ENCODE results near the gene PRPF38A.

The PRPF38A gene

DNA sequence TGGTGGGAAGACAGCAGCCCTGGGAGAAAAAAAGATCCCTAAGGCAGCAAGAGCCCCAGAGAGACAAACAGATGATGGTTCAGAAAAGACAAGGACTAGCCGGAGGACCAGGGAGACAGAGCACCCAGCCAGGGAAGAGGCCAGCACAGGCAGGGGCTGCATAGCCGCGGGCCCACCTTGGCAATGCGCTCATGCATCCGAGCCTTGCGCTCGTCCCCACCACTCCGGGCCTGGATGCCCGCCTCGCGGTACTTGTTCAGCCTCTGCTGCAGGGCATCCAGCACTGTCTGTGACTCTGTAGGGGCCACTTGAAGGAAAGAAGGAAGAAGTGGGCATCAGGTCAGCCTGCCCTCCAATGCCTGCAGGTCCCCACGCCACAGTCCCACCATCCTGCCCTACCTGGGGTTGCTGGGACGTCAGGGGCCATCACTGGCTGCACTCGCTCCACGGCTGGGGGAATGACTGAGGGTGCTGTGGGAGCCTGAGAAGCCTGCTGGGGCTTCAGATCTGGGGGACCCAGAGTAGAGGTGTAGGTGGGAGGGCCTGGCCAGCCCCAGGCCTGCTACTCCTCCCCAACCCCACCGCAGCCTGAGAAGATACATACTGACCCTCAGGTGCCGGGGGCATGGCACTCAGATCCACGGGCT is 45.4 kb upstream of the PRPF38A start:
- 0 out of 2 replicates have a peak overlapping the region, but pooled peaks have one; percentile 1 for H3K27ac ChIP-seq
- ChIA-PET POLR2A (ENCODE audit: low non-redundant PET) (no interaction called here), CTCF (interaction anchor here (0.6 kb wide), 1 partner anchor 303 kb away, joined by 5 read pairs; no protein-coding TSS in a partner anchor)
- no peak for DNase-seq (ENCODE audit: low spot score)
- TF ChIP-seq, protein P1, sequence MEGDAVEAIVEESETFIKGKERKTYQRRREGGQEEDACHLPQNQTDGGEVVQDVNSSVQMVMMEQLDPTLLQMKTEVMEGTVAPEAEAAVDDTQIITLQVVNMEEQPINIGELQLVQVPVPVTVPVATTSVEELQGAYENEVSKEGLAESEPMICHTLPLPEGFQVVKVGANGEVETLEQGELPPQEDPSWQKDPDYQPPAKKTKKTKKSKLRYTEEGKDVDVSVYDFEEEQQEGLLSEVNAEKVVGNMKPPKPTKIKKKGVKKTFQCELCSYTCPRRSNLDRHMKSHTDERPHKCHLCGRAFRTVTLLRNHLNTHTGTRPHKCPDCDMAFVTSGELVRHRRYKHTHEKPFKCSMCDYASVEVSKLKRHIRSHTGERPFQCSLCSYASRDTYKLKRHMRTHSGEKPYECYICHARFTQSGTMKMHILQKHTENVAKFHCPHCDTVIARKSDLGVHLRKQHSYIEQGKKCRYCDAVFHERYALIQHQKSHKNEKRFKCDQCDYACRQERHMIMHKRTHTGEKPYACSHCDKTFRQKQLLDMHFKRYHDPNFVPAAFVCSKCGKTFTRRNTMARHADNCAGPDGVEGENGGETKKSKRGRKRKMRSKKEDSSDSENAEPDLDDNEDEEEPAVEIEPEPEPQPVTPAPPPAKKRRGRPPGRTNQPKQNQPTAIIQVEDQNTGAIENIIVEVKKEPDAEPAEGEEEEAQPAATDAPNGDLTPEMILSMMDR (conservative IDR thresholded peaks at IDR 0.05; ENCODE audit: low read depth), result no peak

DNA sequence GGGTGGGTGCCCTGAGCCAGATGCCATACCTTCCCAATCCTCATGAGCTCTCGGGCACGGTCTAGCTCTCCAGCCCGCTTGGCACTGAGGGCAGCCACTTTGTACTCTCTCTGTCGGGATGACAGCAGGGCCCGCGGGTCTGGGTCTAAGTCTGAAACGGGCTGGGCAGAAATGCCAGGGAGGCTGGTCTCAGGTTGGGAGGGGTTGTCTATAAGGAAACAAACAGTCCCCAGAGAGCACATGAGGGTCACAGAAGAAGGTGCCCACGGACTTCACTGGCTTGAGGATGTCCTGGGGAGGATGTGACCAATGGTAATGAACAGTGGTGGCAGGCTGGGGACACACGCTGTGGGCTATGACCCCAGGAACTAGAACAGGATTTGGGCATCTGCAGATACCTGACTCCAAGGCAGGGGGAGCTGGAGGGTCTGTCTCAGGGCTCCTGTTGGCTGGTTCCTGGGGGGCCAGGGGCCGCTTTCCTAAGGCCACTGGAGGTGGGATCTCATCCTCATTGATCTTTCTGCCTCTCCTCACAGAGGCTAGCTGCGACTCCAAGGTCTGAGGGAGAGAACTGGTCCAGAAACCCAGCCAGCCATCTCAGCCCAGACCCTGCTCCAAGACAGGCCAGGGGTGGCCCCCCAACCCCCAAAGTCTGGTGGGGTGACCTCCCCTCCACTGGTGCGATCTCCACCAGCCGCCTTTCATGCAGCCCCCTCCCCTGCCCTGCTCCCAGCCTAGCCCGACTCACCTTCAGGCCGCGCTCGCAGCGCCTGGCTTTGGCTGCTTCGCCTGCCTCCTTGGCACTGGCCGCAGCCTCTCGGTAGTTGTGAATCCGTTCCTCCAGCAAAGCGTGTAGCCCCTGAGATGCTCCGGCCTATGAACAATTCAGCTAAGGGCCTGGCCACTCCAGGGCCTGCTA is 44.5 kb upstream of the PRPF38A start:
- POLR2A ChIA-PET (ENCODE audit: low non-redundant PET), result no interaction called here
- DNase-seq (ENCODE audit: low spot score), result no peak
- peak overlapping the region; percentile 3; the same call in 1 of the 2 replicates for H3K27ac ChIP-seq
- TF ChIP-seq, protein P1 (conservative IDR thresholded peaks at IDR 0.05; ENCODE audit: low read depth), result no peak
- CTCF ChIA-PET, result interaction anchor here (0.6 kb wide), 1 partner anchor 304 kb away, joined by 5 read pairs; no protein-coding TSS in a partner anchor

DNA sequence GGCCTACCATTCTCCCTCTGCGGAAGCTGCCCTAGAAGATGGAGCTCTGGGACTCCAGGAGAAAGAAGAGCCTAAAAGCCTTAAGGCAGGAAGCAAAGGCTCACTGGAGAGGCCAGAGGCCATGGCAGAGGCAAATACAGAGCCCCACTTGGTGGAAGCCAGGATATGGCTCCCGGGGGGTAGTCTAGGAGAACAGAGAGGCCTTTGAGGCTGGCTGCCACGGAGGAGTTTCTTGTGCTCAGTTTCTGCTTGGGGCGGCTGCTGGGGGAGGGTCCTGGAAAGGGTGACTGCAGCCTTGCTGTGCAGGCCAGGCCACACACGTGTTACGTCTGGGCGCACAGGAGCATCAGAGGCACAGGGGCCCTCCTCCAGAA is 43.8 kb upstream of the PRPF38A start:
- DNase-seq (ENCODE audit: low spot score), result no peak
- TF ChIP-seq, protein P1 (conservative IDR thresholded peaks at IDR 0.05; ENCODE audit: low read depth), result no peak
- POLR2A ChIA-PET (ENCODE audit: low non-redundant PET), result no interaction called here
- peak overlapping the region; percentile 3; the same call in 1 of the 2 replicates for H3K27ac ChIP-seq
- CTCF ChIA-PET, result interaction anchor here (0.5 kb wide), 1 partner anchor 21 kb away, joined by 3 read pairs; no protein-coding TSS in a partner anchor

DNA sequence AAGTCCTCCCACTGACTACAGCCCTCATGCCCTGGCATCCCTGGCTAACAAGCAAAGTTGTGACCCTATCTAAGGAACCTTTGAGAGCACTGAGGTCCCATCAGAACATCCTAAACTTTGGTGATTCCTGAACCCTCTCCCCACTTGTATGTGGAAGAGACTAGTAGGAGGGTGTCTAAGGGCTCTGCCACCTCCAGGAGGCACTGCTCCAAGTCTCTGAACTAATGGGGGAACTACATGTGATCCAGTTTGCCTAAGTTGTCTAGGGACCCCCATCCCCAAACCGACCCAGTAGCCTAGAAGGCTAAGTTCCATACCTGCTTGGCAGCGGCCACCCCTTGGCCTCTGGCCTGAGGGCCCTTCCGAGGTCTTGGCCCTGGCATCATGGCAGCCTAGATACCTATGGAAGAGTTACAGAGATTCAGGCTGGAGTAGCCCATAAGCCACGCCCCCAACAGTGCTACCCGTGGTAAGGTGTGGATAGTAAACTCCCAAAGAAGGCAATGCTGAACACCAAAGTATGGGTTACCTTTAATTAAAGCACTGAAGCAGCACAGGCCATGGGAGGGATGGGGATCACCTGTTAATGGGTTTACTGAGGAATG is 40.1 kb upstream of the PRPF38A start:
- no peak for DNase-seq (ENCODE audit: low spot score)
- TF ChIP-seq, protein P1 (conservative IDR thresholded peaks at IDR 0.05; ENCODE audit: low read depth), result no peak
- POLR2A ChIA-PET (ENCODE audit: low non-redundant PET), result interaction anchor here (0.6 kb wide), 1 partner anchor 13 kb away, joined by 3 read pairs; no protein-coding TSS in a partner anchor
- CTCF ChIA-PET, result interaction anchor here (1.0 kb wide), 1 partner anchor 41 kb away, joined by 3 read pairs; no protein-coding TSS in a partner anchor
- H3K27ac ChIP-seq, result peak overlapping the region; percentile 98

DNA sequence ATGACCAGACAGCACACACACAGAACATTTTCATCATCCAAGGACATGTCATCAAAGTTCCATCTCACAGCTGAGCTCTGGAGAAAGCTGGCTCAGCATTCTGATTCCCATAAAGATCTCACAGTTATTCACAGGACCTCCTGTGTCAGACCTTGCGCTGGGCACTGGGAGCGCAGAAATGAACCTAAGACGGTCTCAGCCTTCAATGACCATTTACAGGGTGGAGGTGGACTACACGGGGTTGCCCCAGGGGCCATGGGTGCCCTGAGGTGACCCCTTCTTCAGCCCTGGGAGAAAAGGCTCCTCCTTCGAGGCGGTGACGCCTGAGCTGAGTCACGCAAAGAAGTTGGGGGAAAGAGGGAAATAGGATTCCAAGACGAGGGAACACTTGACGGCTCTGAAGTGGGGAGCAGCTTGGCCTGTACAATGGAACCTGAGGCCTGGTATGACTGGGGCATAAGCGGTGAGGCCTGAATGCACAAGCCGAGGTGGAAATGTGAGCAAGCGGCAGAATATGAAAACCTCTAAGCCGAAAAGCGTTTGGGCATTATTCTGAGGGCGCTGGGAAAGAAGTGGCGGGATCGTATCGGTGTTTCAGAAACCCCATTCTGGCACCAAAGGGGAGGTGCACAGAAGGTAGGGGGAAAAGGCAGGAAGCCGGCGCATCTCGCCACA is 39.2 kb upstream of the PRPF38A start:
- ChIA-PET POLR2A (ENCODE audit: low non-redundant PET) (interaction anchor here (0.6 kb wide), 2 partner anchors 14 to 110 kb away, joined by 3 read pairs; no protein-coding TSS in a partner anchor), CTCF (interaction anchor here (0.7 to 1.0 kb wide), 2 partner anchors 40 to 58 kb away, joined by 3 read pairs; no protein-coding TSS in a partner anchor)
- peak; percentile 67 for DNase-seq (ENCODE audit: low spot score)
- TF ChIP-seq, protein P1 (conservative IDR thresholded peaks at IDR 0.05; ENCODE audit: low read depth), result no peak
- peak overlapping the region; percentile 98 for H3K27ac ChIP-seq
